DND-41 (cell line): ENCODE measurements around the gene ADCY1.

Experiments
- CTCF ChIP-seq: IDR thresholded peaks from 2 replicates; pipeline ENCODE4 v1.5.1; 2012; ENCODE audit warnings: borderline replicate concordance, low read length, moderate library complexity, mild to moderate bottlenecking; ENCODE audit not compliant: poor library complexity, severe bottlenecking; ENCODE audit errors: extremely low read depth
- EZH2 ChIP-seq: IDR thresholded peaks from 3 replicates; pipeline ENCODE4 v1.6.1; 2012; ENCODE audit warnings: borderline replicate concordance, low read depth, mild to moderate bottlenecking, moderate library complexity, low read length, inconsistent platforms; ENCODE audit not compliant: severe bottlenecking

- TF ChIP-seq CTCF (no peak), EZH2 (no peak)
These were observed 4.3 kb downstream of the ADCY1 start for GRCh38 chr7:45578467-45578866.
